Subcutaneous abdominal adipose tissue (tissue), 5 donors: ENCODE data around the gene TRAPPC10.
A peak's percentile ranks its signal among the peaks of the same experiment; 100 is the strongest.

Experiments
- H3K27ac ChIP-seq: one replicate; pipeline ENCODE4 v1.7.0; 2013; ENCODE audit warnings: low read depth, mild to moderate bottlenecking, inconsistent platforms, low read length, moderate library complexity
- H3K27me3 ChIP-seq, 5 donors: one replicate each; pipeline ENCODE4 v1.7.0; 2013; ENCODE audit warnings: low read length in 5 of 5, inconsistent platforms in 1 of 5; ENCODE audit not compliant: control insufficient read depth in 5 of 5, insufficient read depth in 4 of 5
- H3K36me3 ChIP-seq, 5 donors: one replicate each; pipeline ENCODE4 v1.7.0; 2013; ENCODE audit warnings: low read length in 5 of 5; ENCODE audit not compliant: control insufficient read depth in 5 of 5, insufficient read depth in 5 of 5
- H3K4me1 ChIP-seq, 5 donors: one replicate each; pipeline ENCODE4 v1.7.0; 2013; ENCODE audit warnings: low read length in 5 of 5, mild to moderate bottlenecking in 3 of 5, moderate library complexity in 1 of 5; ENCODE audit not compliant: control insufficient read depth in 5 of 5, insufficient read depth in 5 of 5
- H3K4me3 ChIP-seq, 5 donors: one replicate each; pipeline ENCODE4 v1.7.0; 2013; ENCODE audit warnings: low read length in 5 of 5, low read depth in 1 of 5
- H3K9ac ChIP-seq, 5 donors: one replicate each; pipeline ENCODE4 v1.7.0; 2013; ENCODE audit warnings: low read length in 5 of 5, mild to moderate bottlenecking in 4 of 5, moderate library complexity in 3 of 5
- H3K9me3 ChIP-seq, 5 donors: one replicate each; pipeline ENCODE4 v1.7.0; 2013; ENCODE audit warnings: low read length in 5 of 5; ENCODE audit not compliant: control insufficient read depth in 5 of 5
- donor health status: healthy.
- donor health status: healthy.
- donor health status: healthy.
- donor health status: healthy.
- donor health status: healthy.

TRAPPC10 gene

DNA sequence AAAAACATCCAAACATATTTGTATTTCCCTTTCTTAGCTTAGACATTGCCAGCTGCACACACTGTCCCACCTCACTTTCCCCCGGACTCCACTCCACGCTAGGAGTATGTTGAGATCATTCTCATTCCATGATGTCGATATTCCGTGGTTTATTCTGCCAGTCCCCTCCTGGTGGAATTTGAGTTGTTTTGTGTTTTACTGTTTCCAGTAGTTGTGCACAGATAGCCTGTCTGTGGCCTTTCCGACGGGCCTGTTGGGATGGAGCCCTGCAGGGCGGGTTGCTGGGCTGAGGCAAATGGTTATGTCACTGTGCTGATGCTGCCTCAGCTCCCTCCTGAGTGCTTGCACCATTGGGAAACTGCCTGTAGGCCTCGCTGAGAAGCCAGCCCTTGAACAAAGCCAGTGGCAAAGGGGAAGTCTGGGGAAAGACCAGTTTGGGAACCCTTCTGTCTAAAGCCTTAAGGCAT is 12.8 kb downstream of the TRAPPC10 start:
- H3K27ac ChIP-seq: peak overlapping the region; percentile 66
- H3K9me3 ChIP-seq: no peaks in the 10 kb centered on the region
- no peaks in the 10 kb centered on the region for H3K27me3 ChIP-seq
- H3K36me3 ChIP-seq: no peaks in the 10 kb centered on the region
- H3K4me1 ChIP-seq: peaks cover 5 to 31% (median 21%) of the 10 kb centered on the region in 5 donors
- no peak overlapping the region for H3K4me3 ChIP-seq
- H3K9ac ChIP-seq: peak overlapping the region in 2 of 5 donors; percentile 16 to 18

DNA sequence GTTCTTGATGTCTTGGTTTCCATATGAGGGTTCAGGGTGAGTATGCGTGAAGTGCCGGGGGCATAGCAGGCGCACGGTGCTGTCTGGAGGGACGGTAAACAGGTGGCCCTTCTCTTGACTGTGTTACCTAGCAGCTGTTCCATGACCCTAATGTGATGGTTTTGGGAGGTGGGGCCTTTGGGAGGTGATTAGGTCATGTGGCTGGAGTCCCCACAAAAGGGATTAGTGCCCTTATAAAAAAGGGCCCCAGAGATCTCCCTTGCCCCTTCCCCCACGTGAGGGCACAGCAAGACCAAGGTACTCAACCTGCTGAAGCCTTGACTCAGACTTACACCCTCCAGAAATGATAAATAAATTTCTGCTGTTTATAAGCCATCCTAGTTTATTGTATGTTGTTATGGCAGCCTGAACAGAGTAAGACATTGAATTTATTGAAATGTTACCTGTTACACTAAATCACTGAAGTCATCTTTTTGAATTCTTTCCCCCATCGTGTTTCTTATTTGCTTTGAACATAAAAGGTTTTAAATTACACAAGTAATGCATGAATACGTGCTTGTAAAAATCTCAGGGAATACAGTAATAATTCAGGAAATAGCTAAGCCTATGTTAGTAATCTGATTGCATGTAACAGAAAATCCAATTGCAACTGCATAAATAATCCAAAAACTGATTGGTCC is 15.6 kb downstream of the TRAPPC10 start:
- Histone ChIP-seq H3K27me3 (no peaks in the 10 kb centered on the region), H3K4me3 (no peak overlapping the region), H3K27ac (no peak overlapping the region), H3K4me1 (peaks cover 5 to 26% (median 22%) of the 10 kb centered on the region in 5 donors), H3K36me3 (peaks cover 1 to 6% (median 3%) of the 10 kb centered on the region in 5 donors), H3K9ac (no peak overlapping the region), H3K9me3 (no peaks in the 10 kb centered on the region)

DNA sequence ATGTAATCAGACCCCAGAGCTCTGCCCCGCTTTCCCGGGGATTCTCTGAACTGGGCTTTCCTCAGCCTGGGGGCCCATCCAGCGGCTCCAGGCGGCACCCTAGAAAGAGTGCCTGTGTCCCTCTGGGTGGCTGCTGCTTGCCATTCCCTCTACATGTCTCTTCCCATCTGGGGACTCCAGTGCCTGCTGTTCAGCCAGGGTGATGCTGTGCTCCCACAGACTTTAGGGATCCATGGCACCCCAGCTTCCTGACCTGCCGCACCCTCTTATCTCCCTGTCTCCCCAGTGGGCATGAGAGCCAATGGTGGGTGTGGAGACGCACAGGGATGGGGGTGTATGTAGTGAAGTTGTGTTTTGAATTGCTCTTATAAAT is 16.2 kb downstream of the TRAPPC10 start:
- peaks cover 2 to 10% (median 8%) of the 10 kb centered on the region in 5 donors for H3K36me3 ChIP-seq
- H3K27me3 ChIP-seq: no peaks in the 10 kb centered on the region
- H3K27ac ChIP-seq: no peak overlapping the region
- H3K9ac ChIP-seq: no peak overlapping the region
- H3K4me3 ChIP-seq: no peak overlapping the region
- H3K4me1 ChIP-seq: peaks cover 5 to 26% (median 22%) of the 10 kb centered on the region in 5 donors
- H3K9me3 ChIP-seq: no peaks in the 10 kb centered on the region

DNA sequence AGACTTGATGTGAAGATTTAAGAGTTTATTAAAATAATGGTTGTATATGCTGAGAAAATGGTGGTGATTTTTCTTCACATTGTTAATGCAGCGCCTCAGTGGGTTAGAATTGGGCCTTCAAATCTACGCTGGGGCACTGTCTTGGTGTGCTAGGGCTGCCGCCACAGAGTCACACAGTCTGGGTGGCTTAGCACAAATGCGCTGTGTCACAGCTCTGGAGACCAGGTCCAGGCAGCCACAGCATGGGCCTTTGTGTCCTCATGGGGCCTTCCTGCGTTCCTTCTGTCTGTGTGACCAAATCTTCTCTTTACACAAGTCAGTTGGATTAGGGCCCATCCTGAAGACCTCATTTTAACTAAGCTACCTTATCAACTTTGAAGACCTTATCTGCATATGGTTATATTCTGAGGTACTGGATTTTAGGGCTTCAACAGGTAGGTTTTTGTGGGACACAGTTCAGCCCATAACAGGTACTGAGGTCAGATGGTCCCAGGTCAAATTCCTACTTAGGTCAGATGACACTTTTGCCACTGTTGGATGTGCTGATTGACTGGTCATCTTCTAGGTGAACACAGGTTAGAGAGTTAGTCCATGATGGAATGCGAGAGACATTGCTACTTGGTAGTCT is 17.5 kb downstream of the TRAPPC10 start:
- no peak overlapping the region for H3K27ac ChIP-seq
- H3K9me3 ChIP-seq: no peaks in the 10 kb centered on the region
- no peaks in the 10 kb centered on the region for H3K27me3 ChIP-seq
- H3K4me1 ChIP-seq: peaks cover 5 to 23% (median 20%) of the 10 kb centered on the region in 5 donors
- H3K4me3 ChIP-seq: no peak overlapping the region
- no peak overlapping the region for H3K9ac ChIP-seq
- peaks cover 5 to 19% (median 12%) of the 10 kb centered on the region in 5 donors for H3K36me3 ChIP-seq

DNA sequence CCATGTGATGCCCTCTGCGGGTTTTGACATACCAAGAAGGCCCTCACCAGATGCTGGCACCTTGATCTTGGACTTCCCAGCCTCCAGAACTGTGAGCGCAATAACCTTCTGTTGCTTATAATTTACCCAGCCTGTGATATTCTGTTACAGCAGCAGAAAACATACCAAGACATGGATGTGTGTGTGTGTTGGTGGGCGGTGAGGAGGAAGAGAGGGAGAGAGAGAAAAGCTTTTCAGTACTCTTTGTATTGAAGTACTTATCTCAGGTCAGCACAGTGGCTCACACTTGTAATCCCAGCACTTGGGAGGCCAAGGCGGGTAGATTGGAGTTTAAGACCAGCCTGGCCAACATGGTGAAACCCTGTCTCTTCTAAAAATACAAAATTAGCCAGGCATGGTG is 23.1 kb downstream of the TRAPPC10 start:
- H3K27me3 ChIP-seq: no peaks in the 10 kb centered on the region
- peaks cover 19 to 63% (median 45%) of the 10 kb centered on the region in 5 donors for H3K36me3 ChIP-seq
- no peak overlapping the region for H3K4me3 ChIP-seq
- H3K9ac ChIP-seq: no peak overlapping the region
- H3K4me1 ChIP-seq: no peaks in the 10 kb centered on the region
- no peak overlapping the region for H3K27ac ChIP-seq
- no peaks in the 10 kb centered on the region for H3K9me3 ChIP-seq

DNA sequence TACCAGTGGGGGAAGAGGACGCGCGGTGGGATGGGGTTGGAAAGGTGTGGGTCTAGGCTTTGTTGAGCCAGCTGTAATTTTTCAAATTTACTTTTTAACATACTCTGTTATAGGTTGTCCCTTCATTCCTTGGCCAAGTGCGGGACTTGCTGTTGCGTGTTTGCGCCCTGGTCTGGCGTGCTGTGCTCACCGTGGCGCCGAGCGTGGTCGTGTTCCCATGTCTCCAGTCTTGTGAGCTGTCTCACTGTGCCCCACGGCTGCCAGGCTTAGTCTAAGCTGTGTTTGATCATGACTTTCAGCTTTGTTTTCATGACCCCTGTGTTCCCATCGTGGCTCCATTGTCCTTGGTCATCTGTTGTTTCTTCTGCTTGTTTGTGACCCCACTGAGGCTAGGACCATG is 26.0 kb downstream of the TRAPPC10 start:
- Histone ChIP-seq H3K27ac (no peak overlapping the region), H3K9me3 (no peaks in the 10 kb centered on the region), H3K27me3 (no peaks in the 10 kb centered on the region), H3K36me3 (peaks cover 15 to 58% (median 41%) of the 10 kb centered on the region in 5 donors), H3K4me1 (no peaks in the 10 kb centered on the region), H3K4me3 (no peak overlapping the region), H3K9ac (no peak overlapping the region)

DNA sequence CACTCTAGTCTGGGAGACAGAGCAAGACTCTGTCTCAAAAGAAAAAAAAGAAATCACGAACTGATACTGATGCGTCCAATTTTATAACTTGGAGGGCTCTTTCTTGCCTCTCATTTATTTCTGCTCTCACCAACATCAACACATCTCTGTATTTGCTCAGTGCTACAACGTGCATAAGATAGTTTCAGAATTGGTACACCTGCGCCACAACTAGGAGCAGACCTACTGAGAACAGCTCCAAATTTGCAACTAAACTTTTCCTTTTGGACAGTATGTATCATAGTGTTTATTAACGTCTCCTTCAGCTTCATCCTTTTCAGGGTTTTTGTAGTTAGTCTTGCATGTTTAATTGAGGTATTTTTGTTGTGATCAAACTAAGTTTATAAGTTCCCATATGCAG is 27.7 kb downstream of the TRAPPC10 start:
- H3K36me3 ChIP-seq: peaks cover 10 to 50% (median 33%) of the 10 kb centered on the region in 5 donors

DNA sequence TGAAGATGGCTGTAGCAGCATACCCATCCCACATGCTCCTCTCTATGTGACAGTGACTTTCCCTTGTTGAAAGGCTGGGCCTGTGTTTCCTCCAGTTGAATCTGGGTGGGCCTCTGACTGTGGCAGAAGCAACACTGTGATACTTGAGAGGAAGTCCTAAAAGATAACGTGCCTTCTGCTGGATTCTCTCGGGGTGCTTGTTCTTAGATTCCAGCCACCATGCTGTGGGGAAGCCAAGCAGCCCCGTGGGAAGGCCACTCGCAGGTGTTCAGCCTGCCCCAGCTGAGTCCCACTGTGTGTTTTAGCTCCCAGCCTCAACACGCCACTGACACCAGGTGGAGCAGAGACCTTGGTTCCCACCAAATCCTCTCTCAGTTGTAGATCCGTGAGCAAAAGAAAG is 31.5 kb downstream of the TRAPPC10 start:
- Histone ChIP-seq H3K4me3 (no peak overlapping the region), H3K27me3 (no peaks in the 10 kb centered on the region), H3K9me3 (no peaks in the 10 kb centered on the region), H3K4me1 (peaks cover 0 to 8% (median 0%) of the 10 kb centered on the region in 5 donors), H3K27ac (no peak overlapping the region), H3K9ac (no peak overlapping the region), H3K36me3 (peaks cover 4 to 38% (median 18%) of the 10 kb centered on the region in 5 donors)

More for the DNA sequence above, 27.7 kb downstream of the TRAPPC10 start:
- Histone ChIP-seq H3K4me3 (no peak overlapping the region), H3K9ac (no peak overlapping the region), H3K27ac (no peak overlapping the region), H3K4me1 (no peaks in the 10 kb centered on the region), H3K27me3 (no peaks in the 10 kb centered on the region), H3K9me3 (no peaks in the 10 kb centered on the region)

DNA sequence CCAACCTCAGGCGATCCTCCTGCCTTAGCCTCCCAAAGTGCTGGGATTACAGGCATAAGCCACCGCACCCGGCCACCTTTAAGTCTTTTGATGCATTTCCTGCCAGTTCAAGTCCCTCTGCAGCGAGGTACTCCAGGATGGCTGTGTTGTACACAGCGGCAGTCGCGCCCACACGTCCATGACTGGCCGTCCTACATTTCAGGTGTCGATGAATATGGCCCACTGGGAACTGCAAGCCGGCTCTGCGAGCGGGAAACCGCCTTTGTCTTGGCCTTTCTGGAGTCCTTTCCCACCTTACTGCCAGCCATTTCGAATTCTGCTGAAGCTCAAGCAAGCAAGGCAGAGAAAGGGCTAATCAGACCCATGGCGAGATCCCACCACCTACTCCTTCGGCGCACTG is 34.6 kb downstream of the TRAPPC10 start:
- no peaks in the 10 kb centered on the region for H3K9me3 ChIP-seq
- no peaks in the 10 kb centered on the region for H3K27me3 ChIP-seq
- H3K27ac ChIP-seq: no peak overlapping the region
- peaks cover 0 to 34% (median 18%) of the 10 kb centered on the region in 5 donors for H3K36me3 ChIP-seq
- no peak overlapping the region for H3K9ac ChIP-seq
- H3K4me3 ChIP-seq: no peak overlapping the region
- H3K4me1 ChIP-seq: peaks cover 2 to 19% (median 6%) of the 10 kb centered on the region in 5 donors

DNA sequence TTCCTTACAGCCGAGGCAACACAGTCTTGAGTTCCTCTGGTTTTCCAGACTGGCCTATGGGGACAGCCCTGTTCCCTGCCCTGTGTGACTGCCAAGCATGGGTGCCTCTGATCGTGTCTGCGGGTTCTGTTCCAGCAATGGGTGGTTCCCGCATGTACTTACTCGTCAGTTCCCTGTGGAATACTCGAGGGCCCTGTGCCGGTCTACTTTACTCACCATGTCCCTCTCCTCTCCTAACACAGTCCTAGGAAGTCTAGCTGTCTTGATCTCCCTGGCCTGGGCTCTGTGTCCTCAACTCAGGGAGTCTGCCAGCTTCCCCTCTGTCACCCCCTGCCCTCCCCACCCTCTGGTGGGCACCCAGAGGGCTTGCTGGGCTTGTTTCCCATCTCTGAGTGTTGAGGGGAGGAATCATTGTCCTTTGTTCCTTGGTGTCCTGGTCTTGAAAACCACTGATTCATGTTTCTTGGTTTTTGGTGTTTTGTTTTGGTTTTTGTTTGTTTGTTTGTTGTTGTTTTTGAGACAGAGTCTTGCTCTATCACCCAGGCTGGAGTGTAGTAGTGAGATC is 36.0 kb downstream of the TRAPPC10 start:
- Histone ChIP-seq H3K4me1 (peaks cover 2 to 23% (median 7%) of the 10 kb centered on the region in 5 donors), H3K27ac (no peak overlapping the region), H3K4me3 (no peak overlapping the region), H3K36me3 (peaks cover 3 to 47% (median 21%) of the 10 kb centered on the region in 5 donors), H3K27me3 (no peaks in the 10 kb centered on the region), H3K9me3 (no peaks in the 10 kb centered on the region), H3K9ac (peak overlapping the region in 1 of 5 donors; percentile 47)
